BLaER1 treated with 17β-estradiol and CSF1 and Interleukin-3, amounts not matched to agents 10 nM and 100 nM (cell line): Measurements from ENCODE around the gene C11orf54.

Source experiments
- H3K27ac ChIP-seq, 11 experiments: shearing (Covaris generic); formaldehyde crosslinking; 2 replicates each; pipeline ENCODE4 v1.8.1; 2022
- H3K27me3 ChIP-seq, 11 experiments: shearing (Covaris generic); formaldehyde crosslinking; 2 replicates each; pipeline ENCODE4 v1.8.1; 2022
- H3K36me3 ChIP-seq, 11 experiments: shearing (Covaris generic); formaldehyde crosslinking; 2 replicates each; pipeline ENCODE4 v1.8.1; 2022
- H3K4me1 ChIP-seq, 10 experiments: shearing (Covaris generic); formaldehyde crosslinking; 2 replicates each; pipeline ENCODE4 v1.8.1; 2022
- H3K4me2 ChIP-seq, 11 experiments: shearing (Covaris generic); formaldehyde crosslinking; 2 replicates each; pipeline ENCODE4 v1.8.1; 2022
- H3K4me3 ChIP-seq, 10 experiments: shearing (Covaris generic); formaldehyde crosslinking; 2 replicates each; pipeline ENCODE4 v1.8.1; 2022
- H3K9ac ChIP-seq, 11 experiments: shearing (Covaris generic); formaldehyde crosslinking; 2 replicates each; pipeline ENCODE4 v1.8.1; 2022
- H3K9me3 ChIP-seq, 11 experiments: shearing (Covaris generic); formaldehyde crosslinking; replicated peaks in 1 of 11; 2 replicates each; pipeline ENCODE4 v1.8.1; 2022
- H4K20me1 ChIP-seq, 11 experiments: shearing (Covaris generic); formaldehyde crosslinking; 2 replicates each; pipeline ENCODE4 v1.8.1; 2022
- Cebpa-rat ChIP-seq, 11 experiments: shearing (Covaris generic); IDR thresholded peaks; 2 replicates each; pipeline ENCODE4 v1.8.1; 2022

C11orf54 gene

DNA sequence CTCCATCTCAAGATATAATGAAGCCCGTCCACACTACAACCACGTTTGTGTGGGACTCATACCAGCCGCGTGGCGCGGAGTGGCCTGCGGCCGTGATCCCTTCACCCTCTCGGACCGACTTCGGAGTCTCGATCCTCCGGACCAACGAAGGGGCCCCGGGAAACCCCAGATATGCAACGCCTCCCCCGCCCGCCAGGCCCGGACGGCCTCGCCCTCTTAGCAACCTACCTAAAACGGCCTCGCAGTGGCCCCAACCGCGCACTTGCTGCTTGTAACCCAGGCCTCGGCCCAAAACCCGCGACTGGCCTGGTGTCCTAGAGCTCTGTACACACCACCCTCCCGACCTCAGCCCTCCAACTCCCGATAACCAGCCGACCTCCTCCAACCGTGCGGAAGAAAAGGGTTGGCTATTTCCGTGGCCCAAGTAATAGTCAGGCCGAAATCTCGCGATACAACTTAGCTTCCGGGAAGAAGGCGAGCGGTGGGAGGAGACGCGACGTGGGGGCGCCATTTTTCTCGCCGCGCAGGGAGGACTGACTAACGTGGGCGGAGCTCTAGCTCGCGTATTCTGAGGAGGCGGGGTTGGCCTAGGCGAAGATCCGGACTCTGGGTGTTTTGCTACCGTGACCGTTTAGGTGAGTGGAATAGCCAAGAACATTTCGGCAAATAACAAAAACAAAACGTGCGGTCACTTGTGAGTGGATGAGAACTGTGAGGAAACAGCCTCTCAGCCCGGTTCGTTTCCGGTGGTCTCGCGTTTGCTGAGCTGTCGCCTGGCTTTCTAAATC, at the start of gene C11orf54, which contains the start of gene TAF1D:
C11orf54 (plus strand) TSS at position 579 of the 788 bp plus-strand sequence. CDS start 5,722 bp downstream, outside the sequence.
TAF1D (minus strand) TSS at position 402 of the 788 bp plus-strand sequence. CDS start 2,191 bp downstream, outside the sequence.
- Histone ChIP-seq H3K27me3 (no peaks in the 10 kb centered on the region), H4K20me1 (peaks cover 40 to 50% (median 43%) of the 10 kb centered on the region in 11 experiments), H3K27ac (peak within 1 kb of the TSS; percentile 91 to 99 (median 97)), H3K4me1 (peaks cover 39 to 58% (median 48%) of the 10 kb centered on the region in 10 experiments), H3K9ac (peak within 1 kb of the TSS; percentile 91 to 99 (median 98)), H3K36me3 (peaks cover 42 to 53% (median 50%) of the 10 kb centered on the region in 11 experiments), H3K4me3 (peak within 1 kb of the TSS; percentile 74 to 97 (median 82)), H3K4me2 (peak within 1 kb of the TSS; percentile 86 to 99 (median 95)), H3K9me3 (no peaks in the 10 kb centered on the region)
- no peak for TF ChIP-seq Cebpa-rat (IDR thresholded peaks at IDR 0.05)

DNA sequence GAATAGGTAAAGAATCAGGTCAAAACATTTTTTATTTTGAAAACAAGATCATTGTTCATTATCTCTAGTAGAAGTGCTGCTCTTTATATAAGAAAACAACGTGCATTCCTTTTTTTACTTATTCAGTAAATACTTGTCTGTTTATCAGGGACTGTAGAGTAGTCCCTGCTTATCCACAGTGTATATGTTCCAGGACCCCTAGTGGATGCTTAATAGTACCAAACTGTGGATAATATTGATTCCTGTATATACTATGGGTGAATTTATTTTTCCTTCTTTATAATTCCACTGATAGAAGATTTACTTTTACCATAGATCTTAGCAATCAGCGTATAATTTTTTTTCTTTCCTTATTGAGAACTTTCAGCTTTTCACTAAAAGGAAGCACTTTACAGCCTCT, 47.4 kb upstream of the C11orf54 start:
- no peak overlapping the region for H3K27ac ChIP-seq
- H3K4me2 ChIP-seq: no peak overlapping the region
- no peak overlapping the region for H3K4me3 ChIP-seq
- no peak overlapping the region for H3K9ac ChIP-seq
- peaks cover 0 to 9% (median under 1%) of the 10 kb centered on the region in 10 experiments; a peak in 7 of 20 replicates for H3K4me1 ChIP-seq
- TF ChIP-seq Cebpa-rat (IDR thresholded peaks at IDR 0.05): no peak
- no peaks in the 10 kb centered on the region for H3K27me3 ChIP-seq
- peaks cover 83 to 99% (median 95%) of the 10 kb centered on the region in 11 experiments for H3K36me3 ChIP-seq
- no peaks in the 10 kb centered on the region for H4K20me1 ChIP-seq
- no peaks in the 10 kb centered on the region for H3K9me3 ChIP-seq

DNA sequence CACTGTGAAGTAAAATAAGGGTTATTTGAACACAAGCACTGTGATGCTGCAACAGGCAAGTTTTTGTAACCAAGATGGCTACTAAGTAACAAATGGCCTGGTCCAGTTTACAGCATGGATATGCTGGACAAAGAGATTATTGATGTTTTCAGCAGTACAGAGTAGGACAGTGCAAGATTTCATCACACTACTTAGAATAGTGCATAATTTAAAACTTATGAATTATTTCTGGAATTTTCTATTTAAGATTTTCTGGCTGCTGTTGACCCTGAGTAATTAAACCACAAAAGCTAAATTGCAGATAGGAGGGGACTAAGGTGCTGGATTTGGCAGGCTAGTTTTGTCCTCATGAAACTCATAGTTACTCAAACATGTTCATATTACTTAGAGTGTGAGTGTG, 46.9 kb upstream of the C11orf54 start:
- TF ChIP-seq Cebpa-rat (IDR thresholded peaks at IDR 0.05): no peak

DNA sequence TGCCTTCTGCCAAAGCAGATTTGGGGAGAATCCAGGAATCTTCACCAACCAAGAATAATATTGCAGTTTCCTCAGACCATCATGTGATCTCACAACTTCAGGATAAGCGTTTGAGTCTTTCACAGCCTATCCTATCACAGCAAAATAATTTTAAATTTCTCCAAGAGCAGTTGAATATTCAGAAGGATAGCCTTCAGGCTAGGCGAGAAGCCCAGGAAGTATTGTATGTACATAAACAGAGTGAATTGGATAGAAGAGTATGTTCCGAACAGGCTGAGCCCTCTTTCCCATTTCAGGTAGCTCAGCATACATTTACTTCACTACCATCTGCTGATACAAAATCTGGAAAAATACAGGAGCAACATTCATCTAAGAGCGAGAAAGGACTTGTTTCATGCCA, 43.9 kb upstream of the C11orf54 start:
- Histone ChIP-seq H4K20me1 (no peaks in the 10 kb centered on the region), H3K36me3 (peaks cover 88 to 99% (median 97%) of the 10 kb centered on the region in 11 experiments), H3K27me3 (no peaks in the 10 kb centered on the region), H3K4me1 (no peaks in the 10 kb centered on the region), H3K9ac (no peak overlapping the region), H3K4me2 (no peak overlapping the region), H3K9me3 (no peaks in the 10 kb centered on the region), H3K27ac (no peak overlapping the region), H3K4me3 (no peak overlapping the region)
- TF ChIP-seq Cebpa-rat (IDR thresholded peaks at IDR 0.05): no peak

More for the DNA sequence above, 46.9 kb upstream of the C11orf54 start:
- Histone ChIP-seq H3K9me3 (no peaks in the 10 kb centered on the region), H3K4me2 (no peak overlapping the region), H4K20me1 (no peaks in the 10 kb centered on the region), H3K4me3 (no peak overlapping the region), H3K27me3 (no peaks in the 10 kb centered on the region), H3K4me1 (peaks cover 0 to 5% (median 0%) of the 10 kb centered on the region in 10 experiments; a peak in 6 of 20 replicates), H3K36me3 (peaks cover 83 to 99% (median 95%) of the 10 kb centered on the region in 11 experiments), H3K27ac (no peak overlapping the region), H3K9ac (no peak overlapping the region)

DNA sequence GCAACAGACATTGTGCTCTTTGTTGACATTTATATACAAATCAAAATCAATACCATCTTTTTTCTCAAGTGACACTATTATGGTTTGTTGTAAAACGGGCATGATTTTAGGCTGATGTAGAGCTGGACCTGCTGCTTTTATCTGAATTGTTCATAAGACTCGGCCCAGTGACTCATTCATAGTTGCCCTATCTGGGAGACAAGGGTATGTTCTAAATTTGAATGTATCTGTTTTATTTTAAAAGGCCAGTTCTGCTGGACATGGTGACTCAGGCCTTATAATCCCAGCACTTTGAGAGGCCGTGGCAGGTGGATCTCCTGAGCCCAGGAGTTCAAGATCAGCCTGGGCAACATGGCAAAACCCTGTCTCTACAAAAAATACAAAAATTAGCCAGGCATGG, 40.6 kb upstream of the C11orf54 start:
- no peak overlapping the region for H3K9ac ChIP-seq
- no peaks in the 10 kb centered on the region for H3K9me3 ChIP-seq
- H4K20me1 ChIP-seq: peaks cover 0 to 3% (median 0%) of the 10 kb centered on the region in 11 experiments; a peak in 1 of 22 replicates
- no peak for TF ChIP-seq Cebpa-rat (IDR thresholded peaks at IDR 0.05)
- H3K36me3 ChIP-seq: peaks cover 90 to 100% (median 96%) of the 10 kb centered on the region in 11 experiments
- no peak overlapping the region for H3K27ac ChIP-seq
- no peak overlapping the region for H3K4me2 ChIP-seq
- no peaks in the 10 kb centered on the region for H3K27me3 ChIP-seq
- H3K4me3 ChIP-seq: no peak overlapping the region
- H3K4me1 ChIP-seq: no peaks in the 10 kb centered on the region

DNA sequence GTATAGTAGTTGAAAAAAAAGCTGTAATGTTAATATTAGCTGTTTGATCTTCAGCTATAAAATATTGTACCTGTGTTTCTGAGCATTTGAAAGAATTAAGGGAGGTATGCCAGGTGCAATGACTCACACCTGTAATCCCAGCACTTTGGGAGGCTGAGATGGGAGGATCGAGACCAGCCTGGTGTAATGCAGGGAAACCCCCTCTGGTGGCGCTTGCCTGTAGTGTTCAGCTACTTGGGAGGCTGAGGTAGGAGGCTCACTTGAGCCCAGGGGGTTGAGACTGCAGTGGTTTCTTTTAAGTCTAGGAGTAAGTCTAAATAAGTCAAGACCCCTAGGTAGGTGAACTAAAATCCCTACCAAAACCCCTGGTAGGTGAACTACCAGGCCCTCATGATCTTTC, 37.2 kb upstream of the C11orf54 start:
- no peaks in the 10 kb centered on the region for H3K4me1 ChIP-seq
- no peak overlapping the region for H3K27ac ChIP-seq
- H3K9ac ChIP-seq: no peak overlapping the region
- H3K36me3 ChIP-seq: peaks cover 87 to 100% (median 92%) of the 10 kb centered on the region in 11 experiments
- peaks cover 13 to 20% (median 17%) of the 10 kb centered on the region in 11 experiments for H3K9me3 ChIP-seq
- TF ChIP-seq Cebpa-rat (IDR thresholded peaks at IDR 0.05): no peak
- no peak overlapping the region for H3K4me3 ChIP-seq
- no peaks in the 10 kb centered on the region for H3K27me3 ChIP-seq
- H3K4me2 ChIP-seq: no peak overlapping the region
- peaks cover 0 to 3% (median 0%) of the 10 kb centered on the region in 11 experiments; a peak in 1 of 22 replicates for H4K20me1 ChIP-seq

DNA sequence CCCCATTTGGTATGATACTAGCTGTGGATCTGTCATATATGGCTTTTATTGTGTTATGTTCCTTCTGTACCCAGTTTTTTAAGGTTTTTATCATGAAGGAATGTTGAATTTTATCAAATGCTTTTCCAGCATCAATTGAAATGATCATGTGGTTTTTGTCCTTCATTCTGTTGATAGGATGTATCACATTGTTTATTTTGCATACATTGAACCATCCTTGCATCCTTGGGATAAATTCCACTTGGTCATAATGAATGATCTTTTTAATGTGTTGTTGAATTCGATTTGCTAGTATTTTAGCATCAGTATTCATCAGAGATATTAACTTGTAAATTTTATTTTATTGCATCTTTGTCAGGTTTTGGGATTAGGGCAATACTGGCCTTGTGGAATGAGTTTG, 31.2 kb upstream of the C11orf54 start:
- Histone ChIP-seq H3K9me3 (peaks cover 36 to 59% (median 49%) of the 10 kb centered on the region in 11 experiments), H3K36me3 (peaks cover 87 to 100% (median 93%) of the 10 kb centered on the region in 11 experiments), H3K4me1 (no peaks in the 10 kb centered on the region), H3K9ac (no peak overlapping the region), H3K4me2 (no peak overlapping the region), H3K4me3 (no peak overlapping the region), H3K27me3 (no peaks in the 10 kb centered on the region), H4K20me1 (no peaks in the 10 kb centered on the region), H3K27ac (no peak overlapping the region)
- no peak for TF ChIP-seq Cebpa-rat (IDR thresholded peaks at IDR 0.05)

DNA sequence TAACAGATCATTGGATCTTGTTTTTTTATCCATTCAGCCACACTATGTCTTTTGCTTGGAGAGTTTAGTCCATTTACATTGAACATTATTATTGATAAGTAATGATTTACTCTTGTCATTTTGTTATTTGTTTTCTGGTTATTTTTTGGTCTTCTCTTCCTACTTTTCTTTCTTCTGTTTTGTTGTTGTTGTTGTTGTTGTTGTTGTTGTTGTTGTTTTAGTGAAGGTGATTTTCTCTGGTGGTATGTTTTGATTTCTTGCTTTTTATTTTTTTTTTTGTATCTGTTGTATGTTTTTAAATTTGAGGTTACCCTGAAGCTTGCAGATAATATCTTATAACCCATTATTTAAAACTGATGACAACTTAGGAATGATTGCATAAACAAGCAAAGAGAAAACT, 28.8 kb upstream of the C11orf54 start:
- no peak overlapping the region for H3K9ac ChIP-seq
- no peak overlapping the region for H3K4me3 ChIP-seq
- H3K36me3 ChIP-seq: peaks cover 88 to 100% (median 96%) of the 10 kb centered on the region in 11 experiments
- H3K4me2 ChIP-seq: no peak overlapping the region
- peaks cover 36 to 64% (median 44%) of the 10 kb centered on the region in 11 experiments for H3K9me3 ChIP-seq
- no peak for TF ChIP-seq Cebpa-rat (IDR thresholded peaks at IDR 0.05)
- H4K20me1 ChIP-seq: no peaks in the 10 kb centered on the region
- H3K27me3 ChIP-seq: no peaks in the 10 kb centered on the region
- no peak overlapping the region for H3K27ac ChIP-seq
- H3K4me1 ChIP-seq: peaks cover 2 to 20% (median 9%) of the 10 kb centered on the region in 10 experiments

DNA sequence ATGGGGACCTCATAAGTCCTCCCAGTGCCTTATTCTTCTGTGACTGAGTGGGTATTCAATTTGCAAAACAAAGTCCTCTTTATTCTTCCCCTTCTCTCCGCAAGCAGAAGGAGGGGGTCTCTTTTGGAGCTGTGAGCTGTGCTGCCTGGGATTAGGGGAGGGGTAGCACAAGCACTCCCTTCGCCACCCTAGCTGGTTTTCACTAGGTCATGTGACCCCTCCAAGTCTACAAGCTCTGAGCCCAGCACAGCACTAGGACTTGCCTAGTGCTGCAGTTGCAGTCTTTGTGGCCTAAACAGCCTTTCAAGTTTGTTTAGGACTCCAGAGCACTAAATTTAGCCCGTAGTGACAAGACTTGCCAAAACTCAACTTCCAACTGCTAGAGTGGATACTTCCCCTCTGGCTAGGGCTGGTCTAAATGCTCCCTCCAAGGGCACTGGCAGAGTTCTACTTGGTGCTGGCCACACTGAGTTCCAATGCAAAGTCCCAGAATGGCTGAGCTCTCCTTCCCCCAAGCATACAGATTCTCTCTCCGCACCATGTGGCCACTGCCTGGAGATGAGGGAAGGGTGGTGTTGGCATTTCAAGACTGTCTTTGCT, 25.6 kb upstream of the C11orf54 start:
- peaks cover 64 to 93% (median 75%) of the 10 kb centered on the region in 11 experiments for H3K36me3 ChIP-seq
- H3K9ac ChIP-seq: no peak overlapping the region
- H3K9me3 ChIP-seq: peaks cover 7 to 34% (median 13%) of the 10 kb centered on the region in 11 experiments; a peak in 20 of 22 replicates
- no peak overlapping the region for H3K4me3 ChIP-seq
- peak overlapping the region in 1 of 11 experiments; percentile 17; a peak in 1 of 22 replicates for H3K4me2 ChIP-seq
- H3K27me3 ChIP-seq: no peaks in the 10 kb centered on the region
- peak overlapping the region in 5 of 11 experiments; percentile 8 to 85 (median 13); a peak in 4 of 22 replicates for H3K27ac ChIP-seq
- H4K20me1 ChIP-seq: no peaks in the 10 kb centered on the region
- no peak for TF ChIP-seq Cebpa-rat (IDR thresholded peaks at IDR 0.05)
- peaks cover 14 to 38% (median 26%) of the 10 kb centered on the region in 10 experiments for H3K4me1 ChIP-seq
